HepG2 (cell line): ENCODE measurements around the gene NEUROD6. TPM values are rescaled to one million over a fixed set of nuclear protein-coding genes. Genes with fewer than 3 reads are reported as not detected.

Experiments
- ATAC-seq: fragments of 200-7000 bp; cut with Tn5 transposase; 3 replicates; pipeline ENCODE4 v1.9.1; 2020; ENCODE audit warnings: mild to moderate bottlenecking, moderate library complexity
- BruUV-seq: library from RNA; stranded (reverse); fragments of 400-500 nt; replicated peaks from 2 replicates; lab custom pipeline; 2021; lab: Mats Ljungman, UMichigan
- CTCF ChIA-PET: fragments of 300-600 bp; formaldehyde crosslinking; extraction: SDS; loops from one replicate; lab custom pipeline; 2021; ENCODE audit warnings: low total read pairs, inconsistent platforms, low intra/inter-chr PET ratio; lab: Yijun Ruan, JAX
- POLR2A ChIA-PET: fragments of 350-600 bp; sonication (Branson Sonifier 250); formaldehyde crosslinking; loops from one replicate; lab custom pipeline; 2020; ENCODE audit warnings: antibody characterized with exemption, inconsistent platforms; lab: Yijun Ruan, JAX
- DNase-seq: peaks from one replicate; pipeline ENCODE4 v3.0.0-alpha.2; 2015; ENCODE audit warnings: low spot score
- FAIRE-seq: peaks from 3 replicates; lab custom pipeline; 2011; peaks lifted over from hg19 to GRCh38; lab: Jason Lieb, UNC
- H2AFZ ChIP-seq: one replicate; pipeline ENCODE4 v1.6.1; 2011; ENCODE audit warnings: low read length, inconsistent platforms
- H3K27ac ChIP-seq: fragments of 300-600 bp; 3 replicates; pipeline ENCODE4 v1.8.0; 2011; ENCODE audit warnings: mixed run types, mild to moderate bottlenecking, mixed read lengths, low read length, inconsistent platforms; ENCODE audit not compliant: insufficient read depth; ENCODE audit errors: extremely low read length
- H3K27me3 ChIP-seq, 2 experiments: fragments of 200-600 bp in 1 of 2; 2 replicates in 1 of 2; 3 replicates in 1 of 2; pipeline versions ENCODE4 v1.6.0 to v1.8.0; 2011; ENCODE audit warnings: low read length in 2 of 2, mild to moderate bottlenecking in 2 of 2, moderate library complexity in 2 of 2, inconsistent platforms in 1 of 2; ENCODE audit not compliant: insufficient read depth in 2 of 2, control insufficient read depth in 1 of 2
- H3K36me3 ChIP-seq, 2 experiments: fragments of 200-600 bp in 1 of 2; replicated peaks in 1 of 2; 2 replicates in 1 of 2; 3 replicates in 1 of 2; pipeline versions ENCODE4 v1.5.1 to v1.8.0; 2011; ENCODE audit warnings: low read length in 2 of 2, inconsistent platforms in 1 of 2; ENCODE audit not compliant: insufficient read depth in 2 of 2, control insufficient read depth in 1 of 2
- H3K4me1 ChIP-seq: 2 replicates; pipeline ENCODE4 v1.5.1; 2012; ENCODE audit warnings: low read length, inconsistent platforms; ENCODE audit not compliant: insufficient read depth
- H3K4me2 ChIP-seq: 2 replicates; pipeline ENCODE4 v1.6.0; 2011; ENCODE audit warnings: low read depth, low read length, inconsistent platforms
- H3K4me3 ChIP-seq, 3 experiments: fragments of 200-600 bp in 1 of 3; sonication (generic), shearing (Covaris generic) in 1 of 3; replicated peaks in 1 of 3; 2 replicates each; pipeline ENCODE4 v1.5.1; 2011 to 2016; ENCODE audit warnings: low read length in 3 of 3, inconsistent platforms in 2 of 3, low read depth in 2 of 3, mild to moderate bottlenecking in 2 of 3, control low read depth in 1 of 3, mixed read lengths in 1 of 3; ENCODE audit not compliant: insufficient read depth in 1 of 3
- H3K79me2 ChIP-seq: one replicate; pipeline ENCODE4 v1.6.1; 2011; ENCODE audit warnings: low read length, inconsistent platforms; ENCODE audit not compliant: insufficient read depth
- H3K9ac ChIP-seq: 2 replicates; pipeline ENCODE4 v1.6.0; 2011; ENCODE audit warnings: mild to moderate bottlenecking, low read depth, low read length, inconsistent platforms; ENCODE audit not compliant: insufficient read depth
- H3K9me3 ChIP-seq: 2 replicates; pipeline ENCODE4 v1.5.1; 2012; ENCODE audit warnings: mild to moderate bottlenecking, low read length
- H4K20me1 ChIP-seq: 2 replicates; pipeline ENCODE4 v1.6.0; 2011; ENCODE audit warnings: inconsistent platforms, mild to moderate bottlenecking, low read length, moderate library complexity; ENCODE audit not compliant: insufficient read depth
- DMAP1 ChIP-seq: IDR thresholded peaks from 2 replicates; pipeline ENCODE4 v1.6.1; 2016
- GABPB1 ChIP-seq: IDR thresholded peaks from 2 replicates; pipeline ENCODE4 v1.6.1; 2016; ENCODE audit warnings: mild to moderate bottlenecking, missing genetic modification reagents, moderate library complexity, missing compliant biosample characterization
- GZF1 ChIP-seq: sonication (generic); formaldehyde crosslinking; IDR thresholded peaks from 2 replicates; pipeline ENCODE4 v1.5.1; 2020; ENCODE audit warnings: mild to moderate bottlenecking, missing genetic modification reagents
- KMT2A ChIP-seq: sonication (generic); formaldehyde crosslinking; IDR thresholded peaks from 2 replicates; pipeline ENCODE4 v1.4.0; 2020; ENCODE audit warnings: missing genetic modification reagents
- MED1 ChIP-seq: sonication (generic); formaldehyde crosslinking; IDR thresholded peaks from 2 replicates; pipeline ENCODE4 v1.4.0; 2020; ENCODE audit warnings: missing genetic modification reagents
- PAX8 ChIP-seq: sonication (generic); formaldehyde crosslinking; IDR thresholded peaks from 2 replicates; pipeline ENCODE4 v1.8.0; 2022; ENCODE audit warnings: mild to moderate bottlenecking, missing genetic modification reagents, borderline replicate concordance
- SPEN ChIP-seq: sonication (generic); formaldehyde crosslinking; IDR thresholded peaks from 2 replicates; pipeline ENCODE4 v1.5.1; 2020; ENCODE audit warnings: low read depth, mild to moderate bottlenecking, missing genetic modification reagents
- SYNCRIP ChIP-seq: fragments of 200-400 bp; formaldehyde crosslinking; IDR thresholded peaks from 2 replicates; pipeline ENCODE4 v1.6.1; 2018; ENCODE audit warnings: mild to moderate bottlenecking, low read depth, low read length; ENCODE audit not compliant: insufficient read depth
- TEAD2 ChIP-seq: sonication (generic); formaldehyde crosslinking; IDR thresholded peaks from 2 replicates; pipeline ENCODE4 v1.9.0; 2021; ENCODE audit warnings: missing genetic modification reagents
- ZNF230 ChIP-seq: sonication (generic); formaldehyde crosslinking; IDR thresholded peaks from 2 replicates; pipeline ENCODE4 v1.4.0; 2020; ENCODE audit warnings: mild to moderate bottlenecking, missing genetic modification reagents
- ZNF33B ChIP-seq: sonication (generic); formaldehyde crosslinking; IDR thresholded peaks from 2 replicates; pipeline ENCODE4 v1.5.1; 2020; ENCODE audit warnings: mild to moderate bottlenecking, missing genetic modification reagents
- ZSCAN22 ChIP-seq: sonication (generic); formaldehyde crosslinking; IDR thresholded peaks from 2 replicates; pipeline ENCODE4 v1.4.0; 2020; ENCODE audit warnings: mild to moderate bottlenecking, missing genetic modification reagents
- ZSCAN29 ChIP-seq: sonication (generic); formaldehyde crosslinking; conservative IDR thresholded peaks from 2 replicates; pipeline ENCODE4 v1.4.0; 2020; ENCODE audit warnings: mild to moderate bottlenecking, missing genetic modification reagents
- WGBS: methylation state at CpG from one replicate; pipeline ENCODE4 v1.1.6; 2017; ENCODE audit warnings: low lambda C conversion rate; 5-methylcytosine and 5-hydroxymethylcytosine counted together
- in situ Hi-C: cut with HindIII; loops from 2 replicates; pipeline ENCODE4 v1.10.0; 2017; ENCODE audit warnings: low pct_unique_long_range_greater_than_20kb; ENCODE audit not compliant: extremely low pct_ligation_motif_present
- intact Hi-C: fragments of 100-400 bp; cut with micrococcal nuclease; formaldehyde crosslinking; loops from one replicate; pipeline ENCODE4 v1.10.0; 2022; ENCODE audit not compliant: unreplicated experiment
- polyA plus RNA-seq, 8 experiments: library from polyadenylated mRNA; depleted of rRNA in 3 of 8; stranded (reverse) in 7 of 8; unstranded in 1 of 8; fragments of >200 nt; fragmentation: Illumina TruSeq in 4 of 8; extraction: Trizol in 4 of 8; gene quantifications; 2 replicates each; pipeline versions ENCODE4 v1.2.1 to v1.2.3, GENCODE V29; 2011 to 2016; ENCODE audit warnings: low read depth in 4 of 8, missing spikeins in 1 of 8, mixed read lengths in 1 of 8; ENCODE audit not compliant: insufficient read depth in 1 of 8
- total RNA-seq, 5 experiments: library from RNA; depleted of rRNA; stranded (reverse); fragments of >200 nt; fragmentation: Illumina TruSeq; extraction: Trizol; gene quantifications; 2 replicates each; pipeline ENCODE4 v1.2.3, GENCODE V29; 2016; ENCODE audit warnings: low read depth in 1 of 5
- TF ChIP-seq, protein P1 (sequence below): sonication (generic); formaldehyde crosslinking; conservative IDR thresholded peaks from 2 replicates; pipeline ENCODE4 v1.8.0; 2022; ENCODE audit warnings: low read depth, missing genetic modification reagents
- TF ChIP-seq, protein P2 (sequence below): IDR thresholded peaks from 2 replicates; pipeline ENCODE4 v1.6.1; 2018; ENCODE audit warnings: missing genetic modification reagents

Gene NEUROD6
- total and polyA plus RNA-seq, 2 of the 13 experiments (the other 11 are each of a cell fraction or from before 2014, with no cell fraction given) = not detected

DNA sequence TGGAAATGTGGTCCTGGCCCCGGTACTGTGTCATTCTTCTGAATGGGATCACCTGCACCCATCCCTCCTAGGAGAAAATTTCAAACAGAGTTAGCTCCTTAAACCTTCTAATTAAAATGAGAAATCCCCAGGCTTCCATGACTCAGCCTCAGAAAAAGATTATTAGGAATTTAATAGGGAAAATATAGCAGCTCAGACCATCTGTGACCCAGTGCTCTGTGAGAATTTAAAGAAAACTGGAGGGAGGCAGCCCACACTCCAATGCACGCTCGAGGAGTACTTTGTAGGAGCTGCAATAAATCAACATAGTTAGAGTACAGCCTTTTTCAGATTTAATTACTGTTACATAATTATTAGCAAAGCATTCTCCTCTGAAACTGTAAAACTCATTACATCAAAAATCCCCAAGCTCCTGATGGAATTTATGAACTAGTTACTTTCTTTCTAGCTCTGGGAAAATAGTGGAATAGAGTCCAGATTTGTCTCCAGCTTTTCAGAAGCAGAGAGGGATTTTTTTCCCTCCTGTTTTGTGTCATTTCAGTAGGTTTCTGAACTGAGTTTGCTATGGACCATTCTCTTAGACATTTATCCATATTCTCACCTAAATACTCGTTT lies 30.1 kb downstream of the NEUROD6 start:
- DNase-seq = no peak
- intact Hi-C loops (no loop called here), in situ Hi-C loops (no loop called here)
- no peaks in the 10 kb centered on the region for H3K4me1 ChIP-seq
- no peaks in the 10 kb centered on the region; a peak in 1 of 5 replicates for H3K27me3 ChIP-seq
- no peaks in the 10 kb centered on the region for H3K9me3 ChIP-seq
- no peak for FAIRE-seq
- H3K36me3 ChIP-seq = no peaks in the 10 kb centered on the region
- TF ChIP-seq ZNF230 (CRISPR knock-in tag) (no peak), ZSCAN22 (CRISPR knock-in tag) (no peak), MED1 (CRISPR knock-in tag) (no peak), KMT2A (no peak), SYNCRIP (no peak), TEAD2 (CRISPR knock-in tag) (no peak), SPEN (CRISPR knock-in tag) (no peak), GABPB1 (CRISPR knock-in tag) (no peak), ZSCAN29 (CRISPR knock-in tag) (no peak), DMAP1 (CRISPR knock-in tag) (no peak), PAX8 (CRISPR knock-in tag) (no peak), GZF1 (CRISPR knock-in tag) (no peak), ZNF33B (CRISPR knock-in tag) (no peak)
- TF ChIP-seq, protein P1, sequence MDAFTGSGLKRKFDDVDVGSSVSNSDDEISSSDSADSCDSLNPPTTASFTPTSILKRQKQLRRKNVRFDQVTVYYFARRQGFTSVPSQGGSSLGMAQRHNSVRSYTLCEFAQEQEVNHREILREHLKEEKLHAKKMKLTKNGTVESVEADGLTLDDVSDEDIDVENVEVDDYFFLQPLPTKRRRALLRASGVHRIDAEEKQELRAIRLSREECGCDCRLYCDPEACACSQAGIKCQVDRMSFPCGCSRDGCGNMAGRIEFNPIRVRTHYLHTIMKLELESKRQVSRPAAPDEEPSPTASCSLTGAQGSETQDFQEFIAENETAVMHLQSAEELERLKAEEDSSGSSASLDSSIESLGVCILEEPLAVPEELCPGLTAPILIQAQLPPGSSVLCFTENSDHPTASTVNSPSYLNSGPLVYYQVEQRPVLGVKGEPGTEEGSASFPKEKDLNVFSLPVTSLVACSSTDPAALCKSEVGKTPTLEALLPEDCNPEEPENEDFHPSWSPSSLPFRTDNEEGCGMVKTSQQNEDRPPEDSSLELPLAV (CRISPR knock-in tag) = no peak
- TF ChIP-seq, protein P2, sequence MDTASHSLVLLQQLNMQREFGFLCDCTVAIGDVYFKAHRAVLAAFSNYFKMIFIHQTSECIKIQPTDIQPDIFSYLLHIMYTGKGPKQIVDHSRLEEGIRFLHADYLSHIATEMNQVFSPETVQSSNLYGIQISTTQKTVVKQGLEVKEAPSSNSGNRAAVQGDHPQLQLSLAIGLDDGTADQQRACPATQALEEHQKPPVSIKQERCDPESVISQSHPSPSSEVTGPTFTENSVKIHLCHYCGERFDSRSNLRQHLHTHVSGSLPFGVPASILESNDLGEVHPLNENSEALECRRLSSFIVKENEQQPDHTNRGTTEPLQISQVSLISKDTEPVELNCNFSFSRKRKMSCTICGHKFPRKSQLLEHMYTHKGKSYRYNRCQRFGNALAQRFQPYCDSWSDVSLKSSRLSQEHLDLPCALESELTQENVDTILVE (CRISPR knock-in tag) = no peak
- no peaks in the 10 kb centered on the region for H4K20me1 ChIP-seq
- no peak overlapping the region for H3K4me3 ChIP-seq
- no peak overlapping the region for H3K27ac ChIP-seq
- H3K4me2 ChIP-seq = no peak overlapping the region
- no peak overlapping the region for H3K9ac ChIP-seq
- POLR2A ChIA-PET = no interaction called here
- 0% methylated on average over 4 of the region's 4 CpGs for WGBS
- no peaks in the 10 kb centered on the region for H3K79me2 ChIP-seq
- no peak overlapping the region for H2AFZ ChIP-seq
- ATAC-seq = no peak
- CTCF ChIA-PET = no interaction called here
- BruUV-seq = no TSS peak
